HFF-Myc (cell line): ENCODE results near the gene PICALM.

Experiments
- DNase-seq: peaks from one replicate; pipeline ENCODE4 v3.0.0-alpha.2; 2011; ENCODE audit warnings: low read depth; ENCODE audit errors: extremely low read depth
- H3K4me3 ChIP-seq: replicated peaks from 2 replicates; pipeline ENCODE4 v1.5.1; 2011; ENCODE audit warnings: low read depth, mild to moderate bottlenecking, control low read depth, low read length
- TF ChIP-seq, protein P1 (sequence below): IDR thresholded peaks from 2 replicates; pipeline ENCODE4 v1.5.1; 2012; ENCODE audit warnings: mild to moderate bottlenecking, low read depth, low read length, control low read depth; ENCODE audit errors: missing control alignments

PICALM gene

DNA sequence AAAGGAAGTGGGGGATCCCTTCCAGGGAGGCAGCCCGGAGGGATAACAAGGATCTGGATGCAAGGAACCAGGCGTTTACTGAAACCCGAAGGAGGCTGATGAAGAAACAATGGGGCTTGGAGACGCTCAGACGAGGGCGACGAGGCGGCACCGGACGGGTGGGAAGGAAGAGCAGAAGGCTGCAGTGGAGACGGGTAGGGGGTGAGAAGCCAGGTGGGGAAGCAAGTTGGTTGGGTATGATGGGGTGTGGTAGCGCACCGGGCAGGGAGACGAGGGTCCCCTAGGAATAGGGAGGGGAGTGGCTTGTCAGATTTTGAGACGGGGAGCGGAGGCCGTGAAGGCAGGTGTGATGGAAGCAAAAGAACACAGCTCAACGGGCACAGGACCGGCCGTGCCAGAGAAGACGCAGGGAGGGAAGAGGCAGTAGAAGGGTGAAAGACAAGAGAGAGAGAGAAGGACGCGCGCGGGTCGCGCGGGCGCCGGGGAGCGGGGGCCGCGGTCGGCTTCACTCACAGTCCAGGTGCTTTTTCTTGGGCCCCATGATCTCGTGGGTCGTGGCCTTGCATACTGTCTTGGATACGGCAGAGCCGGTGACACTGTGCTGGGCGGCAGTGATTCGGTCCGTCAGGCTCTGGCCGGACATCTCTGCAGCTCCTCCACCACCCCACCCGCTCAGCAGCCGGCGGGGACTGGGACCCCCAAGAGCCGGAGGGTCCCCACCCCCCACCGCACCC lies 579 bp downstream of the PICALM start:
- DNase-seq, result no peak
- TF ChIP-seq, protein P1, sequence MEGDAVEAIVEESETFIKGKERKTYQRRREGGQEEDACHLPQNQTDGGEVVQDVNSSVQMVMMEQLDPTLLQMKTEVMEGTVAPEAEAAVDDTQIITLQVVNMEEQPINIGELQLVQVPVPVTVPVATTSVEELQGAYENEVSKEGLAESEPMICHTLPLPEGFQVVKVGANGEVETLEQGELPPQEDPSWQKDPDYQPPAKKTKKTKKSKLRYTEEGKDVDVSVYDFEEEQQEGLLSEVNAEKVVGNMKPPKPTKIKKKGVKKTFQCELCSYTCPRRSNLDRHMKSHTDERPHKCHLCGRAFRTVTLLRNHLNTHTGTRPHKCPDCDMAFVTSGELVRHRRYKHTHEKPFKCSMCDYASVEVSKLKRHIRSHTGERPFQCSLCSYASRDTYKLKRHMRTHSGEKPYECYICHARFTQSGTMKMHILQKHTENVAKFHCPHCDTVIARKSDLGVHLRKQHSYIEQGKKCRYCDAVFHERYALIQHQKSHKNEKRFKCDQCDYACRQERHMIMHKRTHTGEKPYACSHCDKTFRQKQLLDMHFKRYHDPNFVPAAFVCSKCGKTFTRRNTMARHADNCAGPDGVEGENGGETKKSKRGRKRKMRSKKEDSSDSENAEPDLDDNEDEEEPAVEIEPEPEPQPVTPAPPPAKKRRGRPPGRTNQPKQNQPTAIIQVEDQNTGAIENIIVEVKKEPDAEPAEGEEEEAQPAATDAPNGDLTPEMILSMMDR, result no peak
- peak overlapping the region; percentile 83 for H3K4me3 ChIP-seq

DNA sequence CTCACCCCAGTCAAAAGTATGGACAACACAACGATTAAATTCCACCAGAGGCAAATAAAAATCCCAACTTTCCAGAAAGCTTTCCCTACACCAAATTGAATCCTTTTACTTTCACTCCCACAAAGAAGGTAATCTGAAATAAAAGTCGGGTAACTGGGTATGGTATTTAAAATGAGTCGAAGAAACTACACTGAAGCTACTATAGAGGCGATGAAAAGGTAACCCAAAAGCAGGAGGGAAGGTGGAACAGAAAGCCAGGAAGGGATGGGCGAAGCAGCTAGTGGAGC lies 1.1 kb downstream of the PICALM start:
- TF ChIP-seq, protein P1, result no peak
- DNase-seq, result no peak
- peak overlapping the region; percentile 83 for H3K4me3 ChIP-seq

DNA sequence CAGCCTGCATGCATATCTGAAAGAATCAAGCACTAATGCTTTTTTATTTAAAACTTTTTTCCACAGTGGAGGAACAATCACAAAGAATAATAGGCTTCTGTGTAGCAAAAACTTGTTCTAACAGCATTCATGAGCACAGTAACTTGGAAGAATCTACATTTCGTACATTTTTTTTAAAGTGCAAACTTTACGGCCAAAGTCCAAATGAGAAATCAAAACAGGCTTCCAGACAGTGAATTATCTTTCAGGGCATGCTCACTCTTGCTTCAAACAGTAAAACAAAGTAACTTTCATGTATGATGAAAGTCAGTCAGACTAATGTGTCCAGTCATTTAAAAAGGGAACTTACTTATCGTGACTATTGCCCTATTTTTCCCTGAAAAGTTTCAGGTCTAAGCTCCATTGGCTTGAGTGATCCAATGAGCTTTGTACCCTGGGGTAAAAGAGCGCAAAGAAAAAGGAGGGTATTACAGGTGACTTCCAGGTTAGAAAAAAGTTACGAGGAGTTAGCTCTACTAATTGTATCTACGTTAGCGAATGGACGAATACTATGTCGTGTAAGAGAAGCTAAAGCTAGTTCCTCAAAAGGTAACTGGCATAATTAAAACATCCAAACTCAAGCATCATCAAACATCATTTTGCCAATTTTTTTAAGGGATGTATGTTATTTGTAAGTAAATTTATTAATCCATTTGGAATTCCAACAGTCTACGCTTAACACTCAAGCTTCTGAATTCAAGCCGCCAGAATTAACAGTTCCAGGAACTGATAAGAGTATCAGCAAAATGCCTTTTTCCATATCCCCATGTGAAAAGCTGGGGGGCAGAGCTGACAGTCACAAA lies 1.7 kb downstream of the PICALM start:
- TF ChIP-seq, protein P1, result no peak
- DNase-seq, result no peak
- H3K4me3 ChIP-seq, result peak overlapping the region; percentile 83

DNA sequence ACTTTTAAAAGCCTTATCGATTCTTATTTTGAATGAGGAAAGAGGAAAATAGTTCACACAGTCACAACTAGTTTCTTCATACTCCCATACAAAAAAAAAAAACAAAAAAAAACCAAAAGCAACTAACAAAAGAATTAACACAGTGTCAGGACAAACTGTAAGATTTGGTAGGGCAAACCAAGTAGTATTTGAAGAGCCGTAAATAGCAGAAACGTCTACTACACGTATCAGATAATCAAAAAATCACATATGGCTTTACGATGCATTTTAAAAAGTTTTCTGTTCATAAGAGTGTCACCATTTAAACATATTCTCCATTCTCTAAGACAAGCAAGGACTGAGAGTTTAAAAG lies 2.3 kb downstream of the PICALM start:
- no peak for DNase-seq
- TF ChIP-seq, protein P1, result no peak
- H3K4me3 ChIP-seq, result peak overlapping the region; percentile 83

DNA sequence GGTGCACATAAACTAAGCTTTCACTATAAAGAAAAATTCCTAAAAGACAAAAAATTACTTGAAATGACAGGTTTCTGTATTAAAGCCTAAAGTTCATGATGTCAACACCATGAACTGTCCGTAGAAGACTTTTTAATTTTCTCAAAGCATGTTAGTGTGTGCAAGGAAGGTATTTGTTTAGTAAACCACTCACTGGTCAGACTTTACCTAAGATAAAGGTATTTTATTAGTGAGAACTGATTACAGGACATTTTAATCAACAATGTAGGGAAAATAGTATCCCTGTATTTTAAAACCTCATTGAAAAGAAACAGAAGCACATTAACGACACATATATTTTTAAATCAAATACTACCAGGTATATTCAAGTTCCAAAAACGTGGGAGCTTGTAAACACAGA lies 2.9 kb downstream of the PICALM start:
- DNase-seq, result no peak
- H3K4me3 ChIP-seq, result peak overlapping the region; percentile 83
- TF ChIP-seq, protein P1, result no peak

DNA sequence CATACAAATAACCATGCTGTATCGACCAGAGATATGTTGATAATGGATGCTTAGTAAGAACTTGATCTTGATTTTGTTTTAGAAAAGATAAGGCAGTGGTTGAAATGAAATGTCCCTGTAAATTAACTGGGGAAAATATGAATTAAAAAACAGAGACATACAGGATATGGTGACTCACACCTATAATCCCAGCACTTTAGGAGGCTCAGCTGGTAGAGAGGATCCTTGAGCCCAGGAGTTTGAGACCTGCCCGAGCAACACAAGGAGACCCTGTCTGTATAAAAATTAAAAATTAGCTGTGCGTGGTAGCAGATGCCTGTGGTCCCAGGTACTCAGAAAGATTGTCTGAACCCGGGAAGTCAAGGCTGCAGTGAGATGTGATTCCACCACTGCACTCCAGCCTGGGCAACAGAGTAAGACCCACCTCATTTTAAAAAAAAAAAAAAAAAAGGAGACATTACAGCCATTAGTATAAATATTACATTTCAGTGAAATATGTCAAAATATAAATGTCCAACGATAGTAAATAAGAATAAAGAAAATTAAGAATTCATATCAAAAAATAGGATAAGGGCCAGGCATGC lies 4.6 kb downstream of the PICALM start:
- TF ChIP-seq, protein P1, result no peak
- DNase-seq, result no peak
- no peak overlapping the region for H3K4me3 ChIP-seq
